NCI-H2107 treated with DMSO at 0.1 percent for 48 hours (cell line): ENCODE measurements around the gene FSTL5.

ENCODE experiments used
- DNase-seq: peaks from one replicate; lab custom pipeline; 2025; ENCODE audit not compliant: unreplicated experiment; lab: John Stamatoyannopoulos, UW

FSTL5 gene

GRCh38 chr4:161345741-161346140, 818.1 kb downstream of the FSTL5 start:
- DNase-seq = no peak

DNA sequence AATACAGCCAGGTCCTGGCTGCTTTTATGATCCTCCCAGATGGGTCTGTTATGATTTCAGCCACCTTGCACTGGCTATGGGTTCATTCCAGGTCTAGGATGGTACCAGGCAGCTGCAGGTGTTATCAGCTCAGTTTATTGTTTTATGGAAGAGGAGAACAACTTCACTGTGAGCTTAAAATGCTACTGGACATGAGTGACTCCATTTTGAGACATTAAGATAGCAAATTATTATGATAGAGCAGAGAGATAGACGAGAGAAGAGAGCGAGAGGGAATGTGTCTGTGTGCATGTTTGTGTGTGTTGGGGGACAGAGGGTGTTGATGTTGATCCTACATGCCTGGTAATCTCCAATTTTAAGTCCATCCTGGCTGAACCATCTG, 820.2 kb downstream of the FSTL5 start:
- no peak for DNase-seq

GRCh38 chr4:161342881-161343568, 820.8 kb downstream of the FSTL5 start:
- DNase-seq = no peak

GRCh38 chr4:161336621-161337020, 827.2 kb downstream of the FSTL5 start:
- no peak for DNase-seq

DNA sequence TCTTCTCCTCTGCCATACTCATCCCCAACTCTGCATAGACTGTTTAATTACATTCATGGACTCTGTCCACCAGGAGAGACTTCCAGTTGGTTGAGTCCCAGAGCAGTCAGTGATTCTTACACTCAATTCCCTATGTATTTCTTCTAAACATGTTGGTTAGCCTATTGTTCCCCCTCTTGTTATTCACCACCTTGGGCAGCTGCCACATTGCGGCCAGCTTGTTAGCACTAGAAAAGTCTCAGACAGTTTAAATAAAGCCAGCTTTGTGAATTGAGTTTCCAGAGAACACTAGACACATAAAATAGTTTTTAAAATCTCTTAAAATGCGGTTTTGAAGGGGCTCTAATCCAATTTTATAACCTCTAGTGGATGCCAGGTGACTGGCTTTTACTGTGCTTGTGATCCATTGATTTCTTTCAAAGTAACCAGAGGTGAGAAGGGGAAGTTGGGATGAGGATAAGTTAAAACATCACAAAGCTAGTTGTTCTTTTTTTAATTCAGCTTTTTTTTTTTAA, 827.7 kb downstream of the FSTL5 start:
- DNase-seq = peak; percentile 86
